H1 (cell line): Measurements from ENCODE around the gene RNASE7. TPM values are rescaled to one million over a fixed set of nuclear protein-coding genes. Genes with fewer than 3 reads are reported as not detected.

Experiments
- CTCF ChIA-PET: fragments of 300-600 bp; sonication (Branson Sonifier 250); formaldehyde crosslinking; loops from one replicate; lab custom pipeline; 2021; ENCODE audit not compliant: partially characterized antibody; lab: Charles Lee
- POLR2A ChIA-PET: fragments of 300-600 bp; sonication (Branson Sonifier 250); formaldehyde crosslinking; loops from one replicate; lab custom pipeline; 2021; ENCODE audit warnings: inconsistent platforms; ENCODE audit not compliant: partially characterized antibody; lab: Charles Lee
- DNase-seq, 2 experiments: peaks; one replicate each; pipeline versions ENCODE4 v3.0.0 to v3.0.0-alpha.2; 2010 to 2022; ENCODE audit warnings: low spot score in 2 of 2, low read depth in 1 of 2, mixed read lengths in 1 of 2
- FAIRE-seq: peaks from 2 replicates; lab custom pipeline; 2011; peaks lifted over from hg19 to GRCh38; lab: Jason Lieb, UNC
- H2AFZ ChIP-seq: 2 replicates; pipeline ENCODE4 v1.8.1; 2012; ENCODE audit warnings: low read length, inconsistent platforms
- H2AK5ac ChIP-seq: 2 replicates; pipeline ENCODE4 v1.6.1; 2013; ENCODE audit warnings: low read depth, low read length
- H2BK120ac ChIP-seq: replicated peaks from 2 replicates; pipeline ENCODE3; 2013; ENCODE audit warnings: low read depth, low read length, inconsistent platforms
- H2BK12ac ChIP-seq: 2 replicates; pipeline ENCODE4 v1.6.1; 2013; ENCODE audit warnings: low read depth, low read length
- H2BK15ac ChIP-seq: 2 replicates; pipeline ENCODE4 v1.6.1; 2013; ENCODE audit warnings: low read length
- H2BK20ac ChIP-seq: 2 replicates; pipeline ENCODE4 v1.6.1; 2013; ENCODE audit warnings: low read length
- H2BK5ac ChIP-seq: 2 replicates; pipeline ENCODE4 v1.6.1; 2013; ENCODE audit warnings: low read depth, low read length
- H3K14ac ChIP-seq: 2 replicates; pipeline ENCODE4 v1.6.1; 2013; ENCODE audit warnings: inconsistent platforms; ENCODE audit not compliant: insufficient read length
- H3K18ac ChIP-seq: 2 replicates; pipeline ENCODE4 v1.6.1; 2013; ENCODE audit warnings: low read length; ENCODE audit errors: extremely low read depth
- H3K23ac ChIP-seq: 2 replicates; pipeline ENCODE4 v1.6.1; 2013; ENCODE audit warnings: inconsistent platforms; ENCODE audit not compliant: insufficient read length
- H3K23me2 ChIP-seq: 2 replicates; pipeline ENCODE4 v1.6.1; 2013; ENCODE audit warnings: low read depth, low read length
- H3K27ac ChIP-seq: 2 replicates; pipeline ENCODE4 v1.6.1; 2011; ENCODE audit warnings: low read depth, low read length, inconsistent platforms
- H3K27me3 ChIP-seq, 4 experiments: replicated peaks in 1 of 4; 1 replicate in 1 of 4; 2 replicates in 3 of 4; pipeline versions ENCODE4 v1.6.1 to v1.8.1; 2011 to 2013; ENCODE audit warnings: low read length in 3 of 4, mild to moderate bottlenecking in 3 of 4, inconsistent platforms in 2 of 4, mixed read lengths in 2 of 4, moderate library complexity in 1 of 4; ENCODE audit not compliant: control insufficient read depth in 3 of 4, insufficient read depth in 3 of 4; ENCODE audit errors: extremely low read depth in 1 of 4
- H3K36me3 ChIP-seq, 4 experiments: 2 replicates each; pipeline versions ENCODE4 v1.6.1 to v1.8.1; 2011 to 2013; ENCODE audit warnings: mild to moderate bottlenecking in 4 of 4, low read length in 3 of 4, moderate library complexity in 2 of 4, control low read depth in 1 of 4, inconsistent platforms in 1 of 4; ENCODE audit not compliant: insufficient read depth in 4 of 4, control insufficient read depth in 2 of 4
- H3K4ac ChIP-seq: replicated peaks from 2 replicates; pipeline ENCODE3; 2013; ENCODE audit warnings: low read length, low read depth, mixed read lengths, inconsistent platforms; ENCODE audit not compliant: insufficient read length
- H3K4me1 ChIP-seq, 4 experiments: replicated peaks in 1 of 4; 1 replicate in 1 of 4; 2 replicates in 3 of 4; pipeline versions ENCODE4 v1.6.1 to v1.8.1; 2011 to 2013; ENCODE audit warnings: low read length in 3 of 4, inconsistent platforms in 2 of 4, mixed read lengths in 1 of 4; ENCODE audit not compliant: insufficient read depth in 4 of 4, control insufficient read depth in 3 of 4
- H3K4me2 ChIP-seq, 2 experiments: 2 replicates each; pipeline versions ENCODE4 v1.6.1 to v1.8.1; 2011 to 2013; ENCODE audit warnings: low read depth in 2 of 2, low read length in 2 of 2, control low read depth in 1 of 2, inconsistent platforms in 1 of 2, mild to moderate bottlenecking in 1 of 2; ENCODE audit not compliant: insufficient read depth in 1 of 2
- H3K4me3 ChIP-seq, 4 experiments: fragments of 200-600, 300-600 bp in 1 of 4; sonication (generic), shearing (Covaris generic), sonication (Bioruptor Twin) in 1 of 4; 2 replicates each; pipeline versions ENCODE4 v1.5.1 to v1.8.1; 2011 to 2016; ENCODE audit warnings: low read length in 4 of 4, low read depth in 3 of 4, control low read depth in 2 of 4, inconsistent platforms in 2 of 4, mild to moderate bottlenecking in 2 of 4, mixed read lengths in 1 of 4, moderate library complexity in 1 of 4; ENCODE audit not compliant: insufficient read depth in 2 of 4; ENCODE audit errors: extremely low read depth in 1 of 4
- H3K56ac ChIP-seq: replicated peaks from 2 replicates; pipeline ENCODE3; 2013; ENCODE audit warnings: low read depth, mild to moderate bottlenecking, mixed read lengths, low read length, inconsistent platforms; ENCODE audit not compliant: insufficient read length
- H3K79me1 ChIP-seq: 2 replicates; pipeline ENCODE4 v1.6.1; 2013; ENCODE audit warnings: low read depth, low read length, control low read depth
- H3K79me2 ChIP-seq, 2 experiments: 2 replicates each; pipeline versions ENCODE4 v1.6.1 to v1.8.1; 2012 to 2013; ENCODE audit warnings: low read length in 2 of 2, mild to moderate bottlenecking in 2 of 2, inconsistent platforms in 1 of 2; ENCODE audit not compliant: insufficient read depth in 2 of 2, control insufficient read depth in 1 of 2
- H3K9ac ChIP-seq, 4 experiments: replicated peaks in 1 of 4; 1 replicate in 1 of 4; 2 replicates in 3 of 4; pipeline versions ENCODE4 v1.6.1 to v1.8.1; 2011 to 2013; ENCODE audit warnings: low read depth in 3 of 4, low read length in 3 of 4, control low read depth in 2 of 4, mild to moderate bottlenecking in 2 of 4, moderate library complexity in 2 of 4, inconsistent platforms in 1 of 4; ENCODE audit errors: extremely low read depth in 1 of 4
- H3K9me3 ChIP-seq, 2 experiments: 2 replicates each; pipeline versions ENCODE4 v1.6.1 to v1.8.1; 2012 to 2013; ENCODE audit warnings: mild to moderate bottlenecking in 2 of 2, moderate library complexity in 2 of 2, control low read depth in 1 of 2, inconsistent platforms in 1 of 2, low read depth in 1 of 2, low read length in 1 of 2, mixed read lengths in 1 of 2; ENCODE audit not compliant: insufficient read depth in 2 of 2
- H4K20me1 ChIP-seq, 2 experiments: replicated peaks in 1 of 2; 2 replicates each; pipeline versions ENCODE3 to v1.8.1; 2011 to 2013; ENCODE audit warnings: inconsistent platforms in 2 of 2, low read length in 2 of 2, mild to moderate bottlenecking in 1 of 2; ENCODE audit not compliant: insufficient read depth in 2 of 2, control insufficient read depth in 1 of 2
- H4K5ac ChIP-seq: 2 replicates; pipeline ENCODE4 v1.6.1; 2013; ENCODE audit warnings: low read length, low read depth, mixed read lengths, inconsistent platforms; ENCODE audit not compliant: insufficient read length
- H4K8ac ChIP-seq: 2 replicates; pipeline ENCODE4 v1.8.0; 2013; ENCODE audit warnings: mild to moderate bottlenecking, moderate library complexity, low read length, inconsistent platforms; ENCODE audit not compliant: insufficient read depth; ENCODE audit errors: extremely low read depth
- H4K91ac ChIP-seq: replicated peaks from 2 replicates; pipeline ENCODE3; 2013; ENCODE audit warnings: low read length, mixed read lengths, inconsistent platforms; ENCODE audit not compliant: insufficient read length
- KDM4A ChIP-seq: IDR thresholded peaks from one replicate; pipeline ENCODE4 v1.7.1; 2012; ENCODE audit warnings: low read depth, mild to moderate bottlenecking, moderate library complexity, low read length, inconsistent platforms; ENCODE audit not compliant: severe bottlenecking
- SUZ12 ChIP-seq: fragments of 200-600 bp; sonication (generic); IDR thresholded peaks from 2 replicates; pipeline ENCODE4 v1.6.1; 2012; ENCODE audit warnings: mild to moderate bottlenecking, inconsistent platforms, low read length, moderate library complexity, mixed read lengths
- WGBS, 2 experiments: shearing (Covaris generic) in 1 of 2; methylation state at CpG; one replicate each; pipeline versions ENCODE4 v1.1.6 to v1.1.7; 2013 to 2015; ENCODE audit warnings: low lambda C conversion rate in 2 of 2, mixed read lengths in 2 of 2, inconsistent platforms in 1 of 2, low coverage in 1 of 2, missing lambda C conversion rate in 1 of 2; ENCODE audit not compliant: insufficient replicate concordance in 2 of 2, insufficient coverage in 1 of 2, insufficient read length in 1 of 2; ENCODE audit errors: extremely low coverage in 1 of 2, missing lambda C conversion rate in 1 of 2; 5-methylcytosine and 5-hydroxymethylcytosine counted together
- long read RNA-seq, 2 experiments: library from RNA in 1 of 2; library from capped mRNA in 1 of 2; stranded (forward); transcript quantifications; one replicate each; pipeline ENCODE4 v2.0.0, GENCODE V29; 2021; ENCODE audit warnings: inconsistent platforms in 1 of 2
- polyA minus RNA-seq, 3 experiments: library from RNA; depleted of rRNA, polyadenylated mRNA; stranded (reverse); fragments of >200 nt; gene quantifications; 1 replicate in 2 of 3; 2 replicates in 1 of 3; pipeline ENCODE4 v1.2.3, GENCODE V29; 2011
- polyA plus RNA-seq, 7 experiments: library from polyadenylated mRNA; depleted of rRNA in 3 of 7; stranded (reverse) in 5 of 7; unstranded in 2 of 7; fragments of >200 nt in 5 of 7; fragments of 200-250 nt in 2 of 7; gene quantifications; 1 replicate in 5 of 7; 2 replicates in 1 of 7; 4 replicates in 1 of 7; pipeline versions ENCODE4 v1.2.1 to v1.2.3, GENCODE V29; 2011 to 2013; ENCODE audit warnings: missing spikeins in 2 of 7, mixed read lengths in 2 of 7
- total RNA-seq: library from RNA; stranded (reverse); fragmentation: NEBNext Ultra II Directional; extraction: Animal tissue kit (Norgen Biotek cat#: 25700); gene quantifications from 2 replicates; pipeline ENCODE4 v1.2.1, GENCODE V29; 2021

The RNASE7 gene
- total RNA-seq: not detected in 2 replicates
- polyA plus RNA-seq (2011; rRNA removed): not detected in 2 replicates
- polyA plus RNA-seq (2011; cell fraction: cytosol; rRNA removed): not detected
- polyA plus RNA-seq (2011; cell fraction: nucleus; rRNA removed): 0.13 TPM
- polyA plus RNA-seq (2012, experiment 1 of 2): not detected in 4 replicates
- polyA plus RNA-seq (2012, experiment 2 of 2): not detected
- 0.04 TPM for polyA plus RNA-seq (2013, experiment 1 of 2)
- not detected for polyA plus RNA-seq (2013, experiment 2 of 2)
- polyA minus RNA-seq (2011; rRNA and poly(A)+ RNA removed): not detected in 2 replicates
- not detected for polyA minus RNA-seq (2011; cell fraction: cytosol; rRNA and poly(A)+ RNA removed)
- not detected for polyA minus RNA-seq (2011; cell fraction: nucleus; rRNA and poly(A)+ RNA removed)
- long read RNA-seq, experiment 1: 0 reads
- long read RNA-seq, experiment 2: 0 reads

GRCh38 chr14:21041676-21042433 lies at the start of gene RNASE7:
Gene RNASE7 (plus strand): TSS chr14:21042362. CDS start chr14:21042993, 631 bp downstream.
- Histone ChIP-seq H3K9ac (no peak within 1 kb of the TSS), H3K14ac (no peak within 1 kb of the TSS), H2AFZ (no peak within 1 kb of the TSS), H4K91ac (no peak within 1 kb of the TSS), H3K27ac (no peak within 1 kb of the TSS), H3K18ac (no peak within 1 kb of the TSS), H3K4me3 (no peak within 1 kb of the TSS), H3K4ac (no peak within 1 kb of the TSS)
- POLR2A ChIA-PET: interaction anchor here (4.4 kb wide), 1 partner anchor 26 kb away, joined by 36 read pairs; no protein-coding TSS in a partner anchor
- no peak for DNase-seq
- TF ChIP-seq KDM4A (no peak), SUZ12 (no peak)
- TF ChIP-seq, all 59 proteins: peak for 0
- Histone ChIP-seq H3K4me2 (no peak within 1 kb of the TSS), H4K5ac (no peak within 1 kb of the TSS), H2BK20ac (no peak within 1 kb of the TSS), H2BK15ac (no peak within 1 kb of the TSS), H2AK5ac (no peak within 1 kb of the TSS; the same call in 1 of the 2 replicates), H3K79me1 (no peaks in the 10 kb centered on the region), H3K36me3 (no peaks in the 10 kb centered on the region), H3K56ac (no peak within 1 kb of the TSS), H3K23me2 (peaks cover 2% of the 10 kb centered on the region; the same call in 1 of the 2 replicates), H4K8ac (no peak within 1 kb of the TSS), H2BK5ac (no peak within 1 kb of the TSS), H3K9me3 (no peaks in the 10 kb centered on the region), H3K4me1 (peaks cover 8 to 11% (median 10%) of the 10 kb centered on the region in 4 experiments; a peak in 6 of 7 replicates), H3K79me2 (no peaks in the 10 kb centered on the region), H2BK12ac (peak within 1 kb of the TSS; percentile 40), H3K27me3 (peaks cover 0 to 3% (median 0%) of the 10 kb centered on the region in 4 experiments; a peak in 1 of 7 replicates), H4K20me1 (no peaks in the 10 kb centered on the region), H2BK120ac (no peak within 1 kb of the TSS), H3K23ac (no peak within 1 kb of the TSS)
- FAIRE-seq: no peak
- CTCF ChIA-PET: interaction anchor here (0.6 to 7.2 kb wide), 6 partner anchors 25 to 1901 kb away, joined by 3 to 371 read pairs (median 3); partner anchors contain the start of gene NDRG2
- 80% methylated on average over 11 of the region's 11 CpGs; no CpG with 5 or more reads in 1 of the 2 experiments for WGBS, 2 experiments
